Uterus (tissue), 2 donors: ENCODE measurements around the gene CCDC171.

Source experiments
- CTCF ChIP-seq, 4 experiments: fragments of 200-600 bp in 2 of 4; fragments of 450-650 bp in 2 of 4; sonication (generic) in 2 of 4; IDR thresholded peaks; one replicate each; pipeline ENCODE4 v1.5.1; 2016 to 2019; ENCODE audit warnings: antibody characterized with exemption in 4 of 4, mild to moderate bottlenecking in 2 of 4, moderate library complexity in 1 of 4
- POLR2A ChIP-seq, 2 donors: fragments of 450-650 bp; IDR thresholded peaks; one replicate each; pipeline ENCODE4 v1.6.1; 2016; ENCODE audit warnings: antibody characterized with exemption in 2 of 2, mild to moderate bottlenecking in 1 of 2, moderate library complexity in 1 of 2

- TF ChIP-seq POLR2A (IDR thresholded peaks at IDR 0.05), result no peak
- TF ChIP-seq CTCF (IDR thresholded peaks at IDR 0.05), result no peak
These were observed 25.9 kb downstream of the CCDC171 start for GRCh38 chr9:15578714-15579113.
